Pancreas (tissue), 10 donors: ENCODE results near the gene MMD2. TPM values are rescaled to one million over a fixed set of nuclear protein-coding genes. Genes with fewer than 3 reads are reported as not detected.

ENCODE experiments used
- ATAC-seq, 4 donors: fragments of 200-7000 bp; cut with Tn5 transposase; one replicate each; pipeline versions ENCODE4 v1.8.0 to v1.9.1; 2020; ENCODE audit warnings: mild to moderate bottlenecking in 4 of 4, moderate library complexity in 4 of 4
- DNase-seq, 6 donors: peaks; one replicate each; pipeline ENCODE4 v3.0.0-alpha.2; 2020
- FAIRE-seq: peaks from 2 replicates; lab custom pipeline; 2012; peaks lifted over from hg19 to GRCh38; lab: Jason Lieb, UNC
- H3K27ac ChIP-seq, 4 donors: fragments of 200-600 bp; sonication (generic); 1 replicate in 3 of 4; 2 replicates in 1 of 4; pipeline versions ENCODE4 v1.5.0 to v1.8.0; 2020
- H3K27me3 ChIP-seq, 4 donors: fragments of 200-600 bp; one replicate each; pipeline ENCODE4 v1.8.0; 2021
- H3K36me3 ChIP-seq, 3 donors: fragments of 200-600 bp; sonication (generic) in 1 of 3; one replicate each; pipeline versions ENCODE4 v1.5.0 to v1.8.0; 2020 to 2021
- H3K4me1 ChIP-seq, 3 donors: fragments of 200-600 bp; one replicate each; pipeline ENCODE4 v1.8.0; 2021
- H3K4me3 ChIP-seq, 4 donors: fragments of 200-600 bp; sonication (generic) in 2 of 4; one replicate each; pipeline versions ENCODE4 v1.5.0 to v1.8.0; 2020 to 2021
- H3K9me3 ChIP-seq, 4 donors: fragments of 200-600 bp; one replicate each; pipeline ENCODE4 v1.8.0; 2021
- CTCF ChIP-seq, 4 donors: fragments of 200-600 bp; sonication (generic) in 3 of 4; IDR thresholded peaks; one replicate each; pipeline versions ENCODE4 v1.5.0 to v1.8.0; 2021; ENCODE audit warnings: antibody characterized with exemption in 4 of 4
- WGBS, 2 donors: extraction: QIAGEN DNeasy Blood & Tissue Kit; methylation state at CpG; one replicate each; pipeline ENCODE4 v1.1.7; 2013; 5-methylcytosine and 5-hydroxymethylcytosine counted together
- intact Hi-C, 3 donors: fragments of 100-400 bp; cut with DNase I; formaldehyde crosslinking; loops; one replicate each; pipeline versions ENCODE4 v1.11.1 to v1.14.2; 2022
- polyA plus RNA-seq, 2 donors: library from polyadenylated mRNA; stranded (reverse); fragments of 200-250 nt; gene quantifications; one replicate each; pipeline ENCODE4 v1.2.3, GENCODE V29; 2013
- total RNA-seq, 6 donors: library from RNA; stranded (reverse); fragmentation: NEBNext Ultra II Directional in 4 of 6; extraction: Animal tissue kit (Norgen Biotek cat#: 25700) in 4 of 6; gene quantifications; one replicate each; pipeline versions ENCODE4 v1.2.1 to v1.2.4, GENCODE V29; 2021 to 2023
- donor health status: healthy with polysubstance abuse.
- donor health status: DM: no; HTN: no; CAD: no; lungs with moderate emphysema.
- donor health status: DM: no; HTN: no; CAD: no.
- donor health status: control.
- donor health status: control.
- donor health status: Bipolar disorder and iron deficiency.
- donor health status: DM: yes; HTN: yes; CAD: no.
- donor health status: DM: no; HTN: no; CAD: no.
- donor health status: DM: no; HTN: no; CAD: no.
- donor health status: DM: yes; HTN: yes; CAD: no.

MMD2 gene
- total and polyA plus RNA-seq, 8 donors = 0.05 TPM; not detected in 7

- peaks cover 0 to 3% (median 0%) of the 10 kb centered on the region in 3 donors for H3K4me1 ChIP-seq
- no peak for TF ChIP-seq CTCF (IDR thresholded peaks at IDR 0.05)
- H3K27ac ChIP-seq = no peak overlapping the region
- H3K36me3 ChIP-seq = no peaks in the 10 kb centered on the region
- H3K4me3 ChIP-seq = no peak overlapping the region
- no peak for ATAC-seq
- 39 to 48% methylated on average over 3 of the region's 4 CpGs for WGBS, 2 donors
- FAIRE-seq = no peak
- intact Hi-C loops = no loop called here
- H3K9me3 ChIP-seq = no peaks in the 10 kb centered on the region
- H3K27me3 ChIP-seq = no peaks in the 10 kb centered on the region
- peak in 1 of 6 donors; percentile 1 for DNase-seq
Observed at GRCh38 chr7:4959893-4960292, 906 bp upstream of the MMD2 start.

- no peaks in the 10 kb centered on the region for H3K9me3 ChIP-seq
- FAIRE-seq = no peak
- no peak overlapping the region for H3K27ac ChIP-seq
- peak overlapping the region in 3 of 4 donors; percentile 14 to 52 (median 32) for H3K4me3 ChIP-seq
- intact Hi-C loops = no loop called here
- DNase-seq = peak in 1 of 6 donors; percentile 31
- no peaks in the 10 kb centered on the region for H3K27me3 ChIP-seq
- 2 to 10% methylated on average over 5 to 20 of the region's 21 CpGs for WGBS, 2 donors
- peaks cover 0 to 3% (median 0%) of the 10 kb centered on the region in 3 donors for H3K4me1 ChIP-seq
- no peak for TF ChIP-seq CTCF (IDR thresholded peaks at IDR 0.05)
- no peak for ATAC-seq
- no peaks in the 10 kb centered on the region for H3K36me3 ChIP-seq
Observed at GRCh38 chr7:4959306-4959705, 319 bp upstream of the MMD2 start.

GRCh38 chr7:4957847-4958476, 1.0 kb downstream of the MMD2 start:
- intact Hi-C loops = no loop called here
- no peaks in the 10 kb centered on the region for H3K27me3 ChIP-seq
- no peak for DNase-seq
- FAIRE-seq = no peak
- no peaks in the 10 kb centered on the region for H3K36me3 ChIP-seq
- H3K4me3 ChIP-seq = no peak overlapping the region
- H3K4me1 ChIP-seq = peaks cover 0 to 3% (median 0%) of the 10 kb centered on the region in 3 donors
- WGBS, 2 donors = 23 to 27% methylated on average over 13 of the region's 13 CpGs
- no peak for TF ChIP-seq CTCF (IDR thresholded peaks at IDR 0.05)
- no peak overlapping the region for H3K27ac ChIP-seq
- no peak for ATAC-seq
- H3K9me3 ChIP-seq = no peaks in the 10 kb centered on the region

- no peaks in the 10 kb centered on the region for H3K9me3 ChIP-seq
- WGBS, 2 donors = 36 to 37% methylated on average over 11 of the region's 11 CpGs
- no peak for TF ChIP-seq CTCF (IDR thresholded peaks at IDR 0.05)
- H3K27me3 ChIP-seq = no peaks in the 10 kb centered on the region
- no peak for DNase-seq
- no peak overlapping the region for H3K27ac ChIP-seq
- H3K4me1 ChIP-seq = no peaks in the 10 kb centered on the region
- no peak overlapping the region for H3K4me3 ChIP-seq
- no peaks in the 10 kb centered on the region for H3K36me3 ChIP-seq
- peak in 1 of 4 donors; percentile 36 for ATAC-seq
- intact Hi-C loops = no loop called here
- FAIRE-seq = no peak
Observed at GRCh38 chr7:4951903-4952636, 6.9 kb downstream of the MMD2 start.

- Histone ChIP-seq H3K9me3 (no peaks in the 10 kb centered on the region), H3K27ac (no peak overlapping the region), H3K27me3 (no peaks in the 10 kb centered on the region), H3K4me1 (no peaks in the 10 kb centered on the region), H3K4me3 (no peak overlapping the region), H3K36me3 (no peaks in the 10 kb centered on the region)
- ATAC-seq (no peak), DNase-seq (no peak), FAIRE-seq (no peak)
- WGBS, 2 donors = 62 to 69% methylated on average over 5 of the region's 5 CpGs
- TF ChIP-seq CTCF (IDR thresholded peaks at IDR 0.05) = no peak
- intact Hi-C loops = no loop called here
Observed at GRCh38 chr7:4951304-4951703, 7.7 kb downstream of the MMD2 start.
